GM19467 (cell line): ENCODE results near the gene TTLL11.
"Not testable (repeated sequence)": the region's sequence is repeated elsewhere in the genome, so short reads cannot be mapped to it uniquely, and the experiment has no call there.

Source experiments
- ATAC-seq: cut with Tn5 transposase; IDR thresholded peaks from one replicate; pipeline ENCODE4 v1.9.1; 2021; ENCODE audit warnings: mild to moderate bottlenecking, moderate library complexity; ENCODE audit not compliant: unreplicated experiment

TTLL11 gene

DNA sequence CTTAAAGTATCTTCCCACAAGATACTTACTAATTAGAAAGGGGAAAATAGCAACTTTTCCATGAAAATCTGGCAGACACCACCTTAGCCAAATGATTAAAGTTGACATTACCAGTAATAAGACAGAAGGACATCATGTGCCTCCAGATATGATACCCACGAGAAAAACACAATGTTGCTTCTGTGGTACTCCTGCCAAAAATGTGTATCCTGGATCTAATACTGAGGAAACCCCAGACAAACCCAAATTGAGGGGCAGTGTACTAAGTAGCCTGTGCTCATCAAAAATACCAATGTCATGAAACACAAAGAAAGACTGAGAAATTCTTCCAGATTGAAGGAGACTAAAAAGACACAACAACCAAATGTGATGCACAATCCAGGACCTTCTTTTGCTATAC lies 85.3 kb downstream of the TTLL11 start:
- no peak for ATAC-seq

DNA sequence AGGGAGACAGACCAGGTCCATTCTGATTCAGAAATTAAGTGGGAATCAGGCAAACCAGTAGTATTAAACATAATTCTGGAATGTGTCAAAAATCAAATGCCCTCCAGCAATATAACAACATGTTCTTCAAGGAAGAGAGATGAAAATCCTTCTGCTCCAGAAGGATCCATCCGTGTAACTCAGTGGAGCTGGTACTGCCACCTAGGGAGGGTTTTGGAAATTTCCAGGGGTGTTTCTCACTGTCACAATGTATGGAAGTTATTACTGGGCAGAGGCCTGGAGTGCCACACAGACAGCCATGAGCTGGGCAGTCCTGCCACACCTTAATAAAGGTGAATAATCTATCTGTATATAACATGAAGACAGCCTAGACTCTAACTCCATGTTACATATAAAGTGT lies 87.5 kb downstream of the TTLL11 start:
- no peak for ATAC-seq

DNA sequence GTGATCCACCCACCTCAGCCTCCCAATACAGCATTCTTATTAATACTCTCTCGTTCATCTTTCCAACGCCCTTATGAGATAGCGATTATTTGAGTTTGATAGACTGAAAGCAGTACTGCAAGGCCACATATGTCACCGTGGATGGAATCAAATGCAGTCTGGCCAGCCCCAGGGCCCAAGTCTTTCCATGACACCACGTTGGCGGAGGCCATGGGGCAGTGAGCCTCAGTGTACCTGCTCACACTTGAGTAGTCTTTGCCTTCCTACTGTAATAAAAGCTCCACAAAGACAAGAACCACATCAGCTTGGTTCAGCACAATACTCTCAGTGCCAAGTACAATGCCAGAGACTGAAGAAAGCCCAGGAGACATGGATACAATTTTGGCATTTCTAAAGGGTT lies 88.5 kb downstream of the TTLL11 start:
- ATAC-seq: no peak

DNA sequence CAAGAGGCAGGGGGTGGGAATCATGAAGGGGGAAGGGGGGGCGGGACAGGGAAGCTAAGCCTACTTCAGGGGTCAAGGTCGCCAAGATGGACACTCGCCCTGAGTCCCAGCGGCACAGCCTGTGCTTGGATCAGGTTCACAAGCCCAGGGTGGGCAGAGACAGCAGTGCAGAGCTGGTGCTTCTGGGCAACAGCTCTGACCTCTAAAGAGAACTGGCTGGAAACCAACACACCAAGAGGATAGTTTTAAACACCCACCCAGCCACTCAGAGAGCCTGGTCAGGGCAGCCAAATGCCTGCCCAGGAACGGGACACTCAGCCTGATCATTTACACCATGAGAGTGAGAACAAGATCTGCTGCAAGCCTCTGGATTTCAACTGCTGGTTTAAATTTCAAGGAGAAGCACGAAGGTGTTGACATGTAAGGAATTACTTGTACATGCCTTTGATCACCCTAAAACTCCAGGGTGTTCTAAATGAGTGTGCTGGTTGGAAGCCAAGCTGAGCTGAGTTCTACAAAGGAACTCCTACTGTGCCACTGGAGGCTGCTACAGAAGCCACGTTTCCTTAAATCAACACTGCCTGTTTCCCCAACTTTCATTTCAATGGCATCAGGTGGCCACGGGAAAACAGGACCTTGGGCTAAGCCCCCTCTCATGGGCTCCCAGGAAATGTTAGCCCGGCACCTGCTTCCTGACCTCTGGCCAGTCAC lies 91.5 kb downstream of the TTLL11 start:
- no peak for ATAC-seq

DNA sequence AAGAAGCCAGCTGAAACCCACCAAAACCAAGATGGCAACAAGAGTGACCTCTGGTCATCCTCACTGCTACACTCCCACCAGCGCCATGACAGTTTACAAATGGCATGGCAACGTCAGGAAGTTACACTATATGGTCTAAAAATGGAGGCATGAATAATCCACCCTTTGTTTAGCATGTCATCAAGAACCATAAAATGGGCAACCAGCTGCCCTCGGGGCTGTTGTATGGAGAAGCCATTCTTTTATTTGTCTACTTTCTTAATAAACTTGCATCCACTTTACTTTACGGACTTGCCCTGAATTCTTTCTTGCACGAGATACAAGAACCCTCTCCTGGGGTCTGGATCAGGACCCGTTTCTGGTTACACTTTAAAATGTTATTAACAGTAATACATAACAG lies 92.6 kb downstream of the TTLL11 start:
- not testable (repeated sequence) for ATAC-seq

DNA sequence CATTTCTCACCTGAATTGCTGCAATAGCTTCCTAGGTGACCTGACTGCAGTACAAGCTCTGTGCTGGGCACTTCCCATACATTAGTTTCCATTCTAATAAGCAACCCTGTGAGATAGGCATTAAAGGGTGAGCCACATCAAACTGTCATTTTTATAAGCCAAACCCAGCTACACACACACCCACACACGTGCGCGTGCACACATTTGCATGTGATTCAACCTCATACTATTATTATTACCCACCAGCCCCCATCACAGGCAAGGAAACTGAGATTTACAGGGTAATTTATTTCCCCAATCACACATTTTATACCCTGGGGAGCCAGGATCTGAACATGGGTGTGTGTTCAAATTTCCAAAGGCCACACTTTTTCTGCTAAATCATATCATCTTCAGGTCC lies 93.6 kb downstream of the TTLL11 start:
- ATAC-seq: no peak

DNA sequence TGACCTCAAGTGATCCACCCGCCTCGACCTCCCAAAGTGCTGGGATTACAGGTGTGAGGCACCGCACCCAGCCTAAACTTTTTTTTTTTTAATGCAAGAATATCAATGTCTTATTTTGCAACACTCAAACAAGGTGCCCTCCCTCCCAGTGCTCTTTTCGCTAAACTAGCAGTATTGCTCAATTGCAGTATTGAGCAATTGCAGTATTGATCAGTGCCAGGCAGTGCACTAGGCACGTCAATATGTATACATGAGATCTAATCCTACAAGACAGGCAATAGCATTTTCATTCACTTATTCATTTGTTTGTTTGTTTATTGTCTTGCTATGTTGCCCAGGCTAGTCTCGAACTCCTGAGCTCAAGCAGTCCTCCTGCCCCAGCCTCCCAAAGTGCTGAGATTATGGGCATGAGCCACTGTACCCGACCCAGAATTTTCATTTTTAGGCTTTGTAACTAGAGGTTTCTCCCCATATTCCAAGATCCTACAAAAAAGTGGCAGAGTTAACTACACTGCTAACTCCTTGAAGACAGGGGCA lies 94.5 kb downstream of the TTLL11 start:
- ATAC-seq: no peak

DNA sequence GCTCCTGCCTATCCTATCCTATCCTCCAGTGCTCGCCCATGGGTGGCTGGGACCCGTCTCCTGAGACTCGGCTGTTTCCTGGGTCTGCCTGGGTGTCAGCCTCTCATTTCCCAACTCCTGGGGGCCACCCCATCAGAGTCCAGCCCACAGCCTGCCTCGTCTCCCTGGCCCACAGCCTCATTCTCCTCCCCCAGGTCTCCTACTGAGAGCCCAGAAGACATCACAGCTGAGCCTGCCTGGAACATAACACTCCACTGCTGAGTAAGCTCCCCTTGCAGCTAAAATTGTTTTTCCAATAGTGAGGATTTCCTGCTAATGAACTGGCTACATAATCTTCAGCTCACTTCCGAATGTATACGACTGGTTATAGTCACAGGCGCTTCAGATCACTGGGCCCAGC lies 95.3 kb downstream of the TTLL11 start:
- no peak for ATAC-seq

DNA sequence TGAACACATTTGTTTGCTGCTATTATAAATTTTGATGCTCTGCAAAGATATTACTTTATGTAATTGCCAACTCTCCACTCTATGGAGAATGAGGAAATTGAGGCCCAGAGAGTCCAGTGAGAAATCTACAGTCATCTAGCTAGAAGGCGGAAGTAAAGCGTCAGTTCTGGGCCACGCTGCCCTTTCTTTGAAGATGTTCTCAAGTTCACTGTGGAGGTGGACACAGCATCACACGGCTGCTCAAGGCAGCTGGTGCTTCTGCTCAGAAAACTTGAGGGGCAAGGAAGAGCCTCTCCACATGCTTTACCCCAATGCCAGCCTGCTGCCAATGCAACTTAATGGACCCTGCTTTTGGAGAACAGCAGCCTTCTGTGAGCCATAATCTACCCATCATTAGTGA lies 96.3 kb downstream of the TTLL11 start:
- ATAC-seq: no peak

DNA sequence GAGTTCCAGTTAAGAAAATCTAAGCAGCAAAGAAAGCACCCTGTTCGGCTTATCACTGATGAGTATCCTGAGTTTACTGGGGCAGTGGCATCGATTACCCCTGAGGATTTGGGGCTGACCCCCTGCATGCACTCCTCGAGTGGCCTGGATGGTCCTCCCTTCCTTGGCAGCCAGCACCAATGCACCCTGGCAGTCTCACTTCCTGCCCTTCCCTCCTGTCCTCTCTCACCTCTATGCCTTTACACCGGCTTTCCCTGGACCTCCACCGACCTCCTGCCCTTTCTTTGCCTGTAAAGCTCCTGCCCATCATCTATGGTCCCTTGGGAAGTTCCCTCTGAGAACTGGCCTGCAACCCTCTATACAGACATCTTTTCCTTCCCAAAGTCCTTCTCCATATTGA lies 97.1 kb downstream of the TTLL11 start:
- no peak for ATAC-seq

DNA sequence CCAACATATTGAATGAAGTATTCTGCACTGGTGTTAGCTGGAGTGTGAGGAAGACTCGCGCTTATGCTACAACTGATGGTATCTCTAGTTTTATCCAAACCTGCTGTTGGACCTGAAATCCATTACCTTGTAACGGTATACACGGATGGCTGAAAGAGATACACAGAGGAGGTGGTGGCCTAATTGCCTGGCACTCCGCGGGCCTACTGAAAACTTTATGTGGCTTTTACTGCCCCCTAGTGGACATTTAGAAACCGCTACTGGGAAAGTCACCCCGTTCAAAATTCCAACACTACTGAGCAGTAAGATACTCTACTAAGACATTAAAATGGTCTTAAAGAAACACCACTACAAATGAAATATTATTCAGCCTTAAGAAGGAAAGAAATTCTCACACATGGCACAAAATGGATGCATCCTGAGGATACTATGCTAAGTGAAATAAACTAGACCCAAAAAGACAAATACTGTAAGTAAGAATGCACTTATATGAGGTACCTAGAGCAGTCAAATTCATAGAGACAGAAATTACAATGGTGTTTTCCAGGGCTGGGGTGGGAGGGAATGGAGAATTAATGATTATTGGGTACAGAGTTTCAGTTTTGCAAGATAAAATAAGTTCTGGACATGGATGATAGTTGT lies 100.4 kb downstream of the TTLL11 start:
- no peak for ATAC-seq

DNA sequence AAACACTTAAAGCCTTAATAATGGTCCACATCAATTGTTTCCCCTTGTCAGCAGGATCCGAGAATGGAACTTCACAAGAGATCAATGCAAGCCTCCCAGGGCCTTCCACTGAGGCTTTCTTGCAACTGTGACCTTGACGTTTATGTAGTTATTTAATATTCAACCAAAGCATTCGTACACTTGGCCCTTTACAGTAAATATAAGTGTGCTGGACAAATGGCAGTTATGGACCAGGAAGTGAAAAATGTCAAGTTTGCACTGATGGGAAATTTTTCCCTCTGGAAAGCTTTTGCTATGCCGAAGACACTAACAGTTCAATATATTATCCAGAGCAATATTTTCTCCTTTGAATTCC lies 101.8 kb downstream of the TTLL11 start:
- no peak for ATAC-seq

DNA sequence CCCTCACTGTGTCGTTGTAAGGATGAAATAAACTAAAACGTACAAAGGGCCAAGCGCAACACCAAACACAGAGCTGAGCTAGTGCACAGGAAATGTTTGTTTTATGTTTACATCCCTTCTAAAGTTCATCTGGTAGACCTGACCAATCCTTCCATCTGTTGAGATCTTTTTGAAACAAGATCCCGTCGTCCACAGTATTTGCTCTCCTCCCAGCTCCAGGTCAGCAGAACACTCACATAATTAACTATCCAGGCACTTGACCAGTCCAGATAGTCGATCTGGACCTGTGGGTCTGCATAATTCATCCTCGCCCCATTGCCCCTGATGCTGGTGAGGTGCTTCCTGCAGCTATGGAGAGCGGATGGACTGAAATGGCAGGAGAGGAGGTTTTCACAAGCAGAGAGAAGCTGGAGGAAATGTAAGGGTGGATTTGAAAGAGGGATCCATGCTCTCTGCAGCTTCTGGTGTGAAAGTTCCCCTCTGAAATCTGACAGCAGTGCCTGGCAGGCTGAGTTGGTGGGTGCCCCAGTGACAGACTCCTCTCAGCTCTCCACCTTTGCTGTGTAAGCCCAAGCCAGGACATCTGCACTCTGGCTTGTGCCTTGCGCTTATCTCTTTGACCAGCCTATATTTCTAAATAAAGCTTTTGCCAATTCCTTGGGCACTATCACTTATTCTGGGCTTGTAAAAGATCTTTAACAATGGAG lies 102.4 kb downstream of the TTLL11 start:
- no peak for ATAC-seq

DNA sequence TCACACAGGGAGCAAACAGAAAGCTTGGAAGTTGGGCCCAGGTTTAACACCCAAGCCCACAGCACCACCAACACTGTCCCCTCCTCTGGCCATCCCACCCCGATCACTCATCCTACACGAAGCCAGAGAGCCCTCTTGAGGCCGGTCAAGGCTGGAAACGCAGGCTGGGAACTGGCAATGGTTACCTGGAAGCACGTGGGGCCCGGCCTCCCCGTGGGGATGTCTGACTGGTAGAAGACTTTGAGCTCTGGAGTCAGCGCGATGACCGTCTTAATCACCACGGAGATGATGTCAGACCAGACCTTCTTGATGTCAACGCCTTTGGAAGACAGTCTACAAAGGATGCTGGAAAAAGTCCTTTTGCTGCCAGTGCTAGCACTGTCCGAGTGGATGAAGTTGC lies 104.1 kb downstream of the TTLL11 start:
- ATAC-seq: no peak

DNA sequence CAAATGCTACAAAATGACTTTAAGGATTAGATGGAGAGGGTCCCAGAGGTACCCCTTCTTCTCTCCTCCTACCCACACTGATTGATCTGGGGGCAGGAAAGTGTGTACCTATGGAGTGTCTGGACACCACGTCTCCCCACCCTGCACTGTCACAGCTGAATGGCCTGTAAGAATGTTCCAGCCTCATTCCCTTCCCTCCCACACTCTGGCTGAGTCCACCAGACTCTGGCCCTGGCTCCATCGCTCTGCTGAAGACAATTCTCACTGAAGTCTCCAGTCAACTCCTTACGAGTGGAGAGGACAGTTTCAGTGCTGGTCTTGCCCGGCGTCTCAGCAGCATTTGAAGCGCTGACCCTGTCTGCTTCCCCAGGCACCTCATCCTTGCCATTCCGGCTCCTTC lies 105.8 kb downstream of the TTLL11 start:
- ATAC-seq: no peak

DNA sequence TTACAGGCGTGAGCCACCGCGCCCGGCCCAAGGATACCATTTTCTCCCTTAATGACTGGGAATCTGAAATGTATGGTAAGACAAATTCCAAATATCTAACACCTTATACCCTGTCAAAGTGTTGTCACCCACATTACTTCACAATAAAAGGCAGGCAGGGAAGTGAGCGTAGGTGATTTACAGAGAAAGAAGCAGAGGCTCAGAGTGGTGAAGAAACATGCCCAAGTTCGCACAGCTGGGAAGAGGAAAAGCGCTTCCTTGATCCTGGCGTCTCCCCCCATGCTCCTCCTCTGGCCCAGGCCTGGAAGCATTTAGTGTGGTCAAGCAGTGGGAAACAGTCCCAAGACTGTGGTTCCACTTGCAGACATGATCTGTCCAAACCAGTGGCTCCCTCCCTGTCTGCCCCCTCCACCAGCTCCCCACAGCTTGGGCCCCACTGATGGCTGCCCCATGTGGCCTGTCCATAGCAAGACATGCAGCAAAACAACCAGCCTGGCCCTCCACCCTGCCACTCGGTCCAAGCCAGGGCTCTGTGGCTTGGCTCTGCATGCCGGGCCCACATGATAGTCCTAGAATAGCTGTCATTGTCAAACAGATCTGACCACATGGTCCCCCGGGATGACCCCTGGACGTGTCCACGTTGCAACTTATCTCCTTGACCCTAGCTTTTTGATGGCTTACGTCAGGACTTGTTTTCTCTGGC lies 107.2 kb downstream of the TTLL11 start:
- ATAC-seq: no peak

DNA sequence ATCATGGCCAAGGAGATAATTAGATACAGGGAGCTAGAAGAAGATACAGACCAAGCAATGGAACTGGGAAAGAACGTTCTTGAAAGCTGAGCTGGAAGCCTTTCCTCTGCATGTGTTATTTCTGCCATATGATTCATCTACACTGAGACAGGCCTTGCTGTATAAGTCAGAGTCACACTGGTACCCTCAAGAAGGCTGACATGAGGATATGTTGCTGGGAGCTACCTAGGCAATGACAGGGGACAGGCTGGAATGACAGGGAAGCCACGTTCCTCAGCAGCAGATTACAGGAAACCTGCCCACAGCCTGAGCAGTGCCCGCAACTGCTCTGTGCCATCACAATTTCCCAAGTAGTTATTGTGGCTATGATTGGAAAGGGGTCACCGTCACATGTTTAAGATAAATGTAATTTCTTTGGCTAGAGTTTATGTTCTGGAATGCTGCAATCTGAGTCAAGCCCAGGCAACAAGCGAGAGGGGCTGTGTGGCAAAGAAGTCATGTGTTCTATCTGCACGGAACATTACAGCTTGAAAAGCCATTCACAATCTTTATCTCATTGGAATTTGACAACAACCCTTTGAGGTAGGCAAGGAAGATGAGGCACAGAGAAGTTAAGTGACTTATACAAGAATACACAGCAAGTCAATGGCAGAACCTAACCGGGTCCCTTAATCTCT lies 108.2 kb downstream of the TTLL11 start:
- no peak for ATAC-seq

DNA sequence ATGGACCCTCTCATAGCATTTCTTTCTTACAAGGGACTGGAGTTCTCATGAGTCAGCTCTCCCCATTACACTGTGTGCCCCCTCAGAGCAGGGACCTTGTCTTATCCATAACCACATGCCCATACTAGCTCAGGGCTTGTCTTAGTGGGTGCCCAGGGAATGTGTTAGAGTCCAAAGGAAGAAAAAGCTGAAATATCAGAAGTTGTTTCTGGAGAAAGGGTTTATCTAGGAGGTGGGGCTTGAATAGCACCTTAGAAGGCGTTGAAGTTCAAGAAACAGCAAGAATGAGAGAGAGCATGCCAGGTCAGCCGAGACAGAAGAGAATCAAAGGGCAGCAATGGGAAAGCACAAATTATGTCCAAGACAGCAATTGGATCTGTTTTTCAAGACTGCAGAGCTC lies 109.4 kb downstream of the TTLL11 start:
- no peak for ATAC-seq

DNA sequence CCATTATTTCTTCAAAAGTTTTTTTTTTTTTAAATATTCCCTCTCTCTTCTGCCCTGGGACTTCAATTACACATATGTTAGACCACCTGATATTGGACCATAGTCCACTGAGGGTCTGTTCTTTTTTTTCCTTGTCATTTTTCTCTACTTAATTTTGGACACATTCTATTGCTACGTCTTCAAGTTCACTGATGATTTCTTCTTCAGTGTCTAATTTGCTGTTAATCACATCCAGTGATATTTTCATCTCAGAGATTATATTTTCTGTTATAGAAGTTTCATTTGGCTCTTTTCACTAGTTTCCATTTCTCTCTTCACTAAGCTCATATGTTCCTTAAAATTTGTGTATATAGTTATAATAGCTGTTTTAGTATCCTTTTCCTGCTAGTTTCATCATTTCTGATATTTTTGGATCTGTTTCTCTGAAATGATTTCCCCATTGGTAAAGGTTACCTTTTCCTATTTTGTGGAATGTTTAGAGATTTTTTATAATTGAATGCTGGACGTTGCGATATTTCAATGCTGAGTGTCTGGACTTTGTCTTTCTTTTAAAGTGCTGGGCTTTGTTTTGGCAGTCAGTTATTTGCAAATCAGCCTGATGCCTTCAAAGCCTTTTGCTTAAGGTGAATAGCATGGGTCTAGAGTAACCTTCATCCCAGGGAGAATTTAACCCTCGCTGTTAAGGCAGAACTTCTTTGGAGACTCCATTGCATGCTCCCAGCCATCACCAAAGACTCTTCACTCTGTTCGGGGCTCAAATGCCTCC lies 111.8 kb downstream of the TTLL11 start:
- no peak for ATAC-seq

DNA sequence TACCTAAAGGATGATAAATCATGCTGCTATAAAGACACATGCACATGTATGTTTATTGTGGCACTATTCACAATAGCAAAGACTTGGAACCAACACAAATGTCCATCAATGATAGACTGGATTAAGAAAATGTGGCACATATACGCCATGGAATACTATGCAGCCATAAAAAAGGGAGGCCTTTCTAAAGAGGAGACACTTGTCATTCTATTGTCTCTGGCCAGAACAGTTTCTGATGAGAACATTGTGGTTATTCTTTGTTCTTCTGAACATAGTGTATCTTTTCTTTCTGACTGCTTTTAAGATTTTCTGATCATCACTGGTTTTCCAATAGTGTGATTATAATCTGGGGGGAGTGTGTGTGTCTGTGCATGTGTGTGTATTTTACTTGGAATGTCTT lies 112.4 kb downstream of the TTLL11 start:
- ATAC-seq: not testable (repeated sequence)
